HTERT RPE-1 (cell line): ENCODE results near the gene PAIP2.

ENCODE experiments used
- in situ Hi-C: fragments of 300-500 bp; cut with MboI; formaldehyde crosslinking; loops from 4 replicates; pipeline ENCODE4 v1.14.3; 2020; ENCODE audit warnings: low sequenced_read_pairs

PAIP2 gene

DNA sequence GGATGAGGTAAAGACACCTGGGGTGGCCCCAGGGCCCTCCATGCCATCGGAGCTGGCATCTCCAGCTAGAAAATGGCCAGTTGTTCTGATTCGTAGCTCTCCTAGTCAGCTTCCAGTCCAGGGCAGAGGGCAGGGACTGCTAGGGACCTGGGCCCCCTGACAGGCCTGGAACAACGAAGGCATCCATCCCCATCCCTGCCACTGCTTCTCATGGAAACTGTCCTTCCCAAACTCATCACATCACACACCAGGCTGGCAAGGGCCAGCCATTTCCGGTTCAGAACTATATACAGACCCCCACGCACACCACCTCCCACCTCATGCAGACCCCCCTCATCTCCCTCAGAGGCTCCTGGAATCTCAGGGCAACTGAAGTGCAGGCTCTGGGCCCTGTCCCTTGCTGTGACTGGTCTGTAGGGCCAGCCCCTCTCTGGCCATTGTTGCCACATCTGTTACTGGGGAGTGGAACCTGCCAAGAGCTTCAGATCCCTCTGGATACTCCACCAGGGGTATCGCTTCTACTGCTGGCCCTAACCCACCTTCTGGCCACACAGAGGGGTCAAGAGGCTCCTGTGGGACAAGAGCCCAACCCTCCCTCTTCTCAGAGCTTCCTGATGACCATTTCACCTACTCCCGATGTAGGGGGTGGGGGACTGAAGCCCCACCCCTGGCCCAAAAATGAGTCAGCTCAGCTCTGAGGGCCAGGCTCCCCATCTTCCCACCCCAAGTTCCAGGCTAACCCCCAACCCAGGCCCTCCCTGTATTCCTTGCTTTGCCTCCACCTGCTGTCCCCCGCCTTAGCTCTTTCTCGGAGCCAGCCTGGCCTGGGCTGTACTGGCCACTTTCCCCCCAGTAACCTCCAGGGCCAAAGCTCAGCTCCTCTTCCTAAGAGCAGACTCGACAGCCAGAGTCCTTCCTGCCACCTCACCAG is 49.2 kb downstream of the PAIP2 start:
- in situ Hi-C loops, result no loop called here

DNA sequence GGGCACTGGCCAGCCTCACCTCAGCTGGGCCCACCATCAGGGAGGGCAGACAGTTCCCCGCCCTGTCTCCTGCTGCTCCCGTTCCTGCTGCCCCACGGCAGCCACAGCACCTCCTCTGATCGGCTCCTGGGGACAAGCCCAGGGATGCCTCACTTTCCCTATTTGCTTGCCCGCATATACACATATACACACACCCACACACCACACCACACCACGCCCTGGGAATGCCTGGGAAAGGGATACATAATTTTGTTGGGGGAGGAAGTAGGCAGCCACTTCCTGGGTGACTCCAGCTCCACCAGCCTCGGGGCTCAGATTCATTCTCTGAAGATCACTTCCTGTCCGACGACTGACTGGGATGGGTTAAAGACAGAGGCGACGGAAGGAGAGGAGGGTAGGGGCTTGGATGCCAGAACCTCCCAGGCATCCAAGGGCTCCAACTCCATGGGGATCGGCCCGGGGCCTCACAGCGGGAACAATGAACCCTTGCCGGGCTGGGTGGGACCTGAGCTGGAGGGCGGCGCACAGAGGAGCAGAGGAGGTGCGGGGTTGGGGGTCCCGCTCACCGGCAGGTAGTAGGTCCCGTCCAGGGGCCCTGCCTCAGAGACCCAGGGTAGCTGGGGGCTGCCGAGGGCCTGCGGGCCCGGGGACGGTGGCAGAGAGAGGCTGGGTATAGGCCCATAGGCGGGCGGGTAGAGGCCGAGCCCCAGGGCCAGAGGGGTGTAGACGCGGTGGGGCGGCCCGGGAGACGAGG is 50.1 kb downstream of the PAIP2 start:
- in situ Hi-C loops, result no loop called here

DNA sequence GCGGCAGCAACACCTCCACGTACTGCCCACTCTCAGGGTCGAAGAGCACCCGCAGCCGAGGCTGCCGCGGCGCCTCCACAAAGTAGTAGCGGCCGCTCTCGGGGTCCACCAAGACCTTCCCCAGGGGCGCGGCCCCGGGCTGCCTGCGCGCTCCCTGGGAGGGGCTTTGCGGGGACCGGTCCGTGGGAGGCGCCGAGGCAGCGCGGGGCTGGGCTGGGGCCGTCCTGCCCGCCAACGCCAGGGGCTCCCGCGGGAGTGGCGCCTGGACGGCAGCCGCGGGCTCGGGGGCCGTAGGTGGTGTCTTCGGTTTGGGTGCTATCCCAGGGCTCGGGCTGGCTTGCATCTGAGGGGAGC is 50.6 kb downstream of the PAIP2 start:
- in situ Hi-C loops, result no loop called here

DNA sequence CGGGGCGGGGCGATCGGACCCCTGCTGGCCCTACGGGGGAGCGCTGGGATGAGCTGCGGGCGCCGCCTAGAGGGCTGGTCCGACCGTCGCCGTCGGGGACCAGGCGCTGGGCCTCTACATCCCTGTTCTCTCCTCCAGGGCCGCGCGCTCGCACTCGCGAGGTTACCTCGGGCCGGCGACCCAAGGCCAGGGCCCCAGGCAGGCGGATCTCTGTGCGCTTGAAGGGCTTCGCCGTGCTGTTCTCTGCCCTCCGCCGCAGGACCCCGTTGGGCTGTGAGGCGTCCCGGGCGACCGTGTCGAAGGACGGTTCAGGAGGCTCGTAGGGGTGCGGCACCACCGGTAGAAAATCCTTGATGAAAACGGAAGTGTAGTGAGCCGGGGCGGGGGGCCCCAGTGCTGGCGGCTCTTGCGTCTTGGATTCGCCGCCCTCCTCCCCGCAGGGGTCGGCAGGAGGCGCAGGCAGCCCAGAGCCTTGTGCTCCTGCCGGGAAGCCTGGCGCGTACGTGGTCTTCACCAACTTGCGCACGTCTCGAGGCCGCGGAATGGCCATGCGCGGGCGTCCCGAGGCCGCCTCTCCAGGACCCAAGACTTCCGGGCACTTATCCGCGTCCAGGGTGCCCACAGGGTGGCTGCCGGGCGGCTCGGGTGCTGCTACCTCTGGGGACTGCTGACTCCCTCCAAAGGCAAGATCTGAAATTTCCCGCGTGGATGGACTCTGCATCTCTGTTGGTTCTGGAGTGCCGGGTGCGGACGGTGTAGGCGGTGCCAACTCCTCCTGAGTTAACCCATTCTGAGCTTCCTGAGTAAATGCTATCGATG is 51.2 kb downstream of the PAIP2 start:
- in situ Hi-C loops, result no loop called here

DNA sequence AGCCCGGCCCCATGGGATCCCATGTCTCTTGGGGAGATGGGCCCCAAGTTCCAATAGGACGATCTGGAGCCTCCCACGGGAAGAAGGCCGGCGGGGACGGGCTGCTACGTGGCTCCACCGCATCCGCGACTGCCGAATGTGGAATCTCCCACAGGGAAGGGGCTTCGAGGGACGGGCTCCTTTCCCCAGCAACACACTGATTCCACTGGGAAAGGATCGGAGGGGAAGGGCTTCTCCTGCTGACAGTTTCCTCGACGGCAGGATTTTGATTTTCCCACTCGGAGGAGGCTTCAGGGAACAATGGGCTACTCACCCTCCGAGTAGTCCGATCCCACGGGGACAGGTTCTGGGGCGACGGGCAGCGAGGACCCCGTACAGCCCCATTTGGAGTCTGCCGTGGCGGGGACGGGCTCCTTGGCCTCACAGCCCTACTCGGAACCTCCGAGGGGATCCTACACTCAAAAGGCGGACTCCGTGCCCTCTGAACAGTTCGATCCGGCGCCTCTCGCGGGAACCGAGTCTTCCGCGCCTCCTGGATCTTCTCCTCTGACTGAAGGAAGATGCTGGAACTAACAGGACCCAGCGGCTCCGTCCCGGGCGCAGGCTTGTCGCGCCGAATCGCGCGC is 52.0 kb downstream of the PAIP2 start:
- in situ Hi-C loops, result no loop called here

DNA sequence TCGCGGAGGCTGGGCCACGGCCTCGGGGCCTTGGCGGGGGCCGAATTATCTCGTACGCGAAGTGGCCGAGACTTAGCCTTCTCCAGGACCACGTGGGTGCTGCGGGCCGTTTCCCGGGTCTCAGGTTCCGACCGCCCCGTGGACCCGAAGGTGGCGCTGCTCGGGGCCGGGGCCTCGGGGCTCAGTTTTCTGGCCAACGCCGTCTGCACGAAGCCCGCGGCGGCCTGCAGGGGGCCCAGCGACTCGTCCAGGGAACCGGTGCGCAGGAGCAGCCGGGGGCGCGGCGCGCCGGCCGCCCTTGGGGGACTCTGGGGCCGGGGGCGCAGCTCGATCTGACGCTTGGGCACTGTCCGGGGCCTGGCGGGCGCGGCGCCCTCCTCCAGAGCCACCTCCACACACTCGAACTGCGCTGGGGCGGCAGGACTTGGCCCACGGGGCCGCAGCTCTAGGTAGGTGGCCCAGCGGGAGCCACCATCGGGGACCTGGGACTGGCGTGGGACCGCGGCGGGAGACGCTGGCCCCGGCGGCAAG is 52.5 kb downstream of the PAIP2 start:
- in situ Hi-C loops, result no loop called here

DNA sequence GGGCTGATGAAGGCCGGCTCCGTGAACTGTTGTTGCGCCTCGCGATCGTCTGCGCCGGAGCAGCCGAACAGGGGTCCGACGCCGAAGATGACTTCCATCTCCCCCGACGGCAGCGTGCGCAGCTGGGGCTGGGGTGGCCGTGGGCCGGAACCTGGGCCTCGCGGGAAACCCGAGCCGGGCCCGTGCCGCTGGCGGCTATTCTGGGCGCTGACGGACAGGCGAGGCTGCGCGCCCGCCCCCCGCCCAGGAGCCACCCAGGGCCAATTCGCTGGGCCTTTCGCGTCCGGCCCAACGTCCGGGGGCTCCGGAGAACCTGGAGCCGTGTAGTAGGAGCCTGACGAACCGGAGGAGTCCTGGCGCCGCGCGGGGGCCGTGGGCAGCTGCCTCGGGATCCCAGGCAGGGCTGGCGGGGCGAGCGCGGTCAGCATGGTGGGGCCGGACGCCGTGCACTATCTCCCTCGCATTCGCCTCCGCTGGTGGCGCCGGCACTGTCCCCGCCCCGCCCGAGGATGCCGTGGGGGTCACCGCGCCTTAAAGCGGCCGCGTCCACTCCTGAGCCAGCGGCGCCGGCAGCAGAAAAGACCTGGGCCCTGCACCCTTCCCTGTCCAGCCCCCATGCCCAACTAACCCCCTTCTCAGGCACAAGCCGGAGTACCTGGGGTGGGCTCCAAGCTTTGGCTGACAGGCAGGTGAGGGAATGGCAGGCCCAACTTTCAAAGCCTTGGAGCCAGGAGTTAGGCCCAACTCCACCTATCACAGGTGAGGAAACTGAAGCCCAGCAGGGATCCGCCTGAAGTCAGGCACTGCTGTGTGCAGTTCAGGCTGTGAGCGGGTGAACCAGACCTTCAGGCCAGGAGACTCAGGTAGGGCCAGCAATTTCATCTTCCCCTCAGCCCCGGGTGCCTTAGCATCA is 53.3 kb downstream of the PAIP2 start, which contains the start of gene PROB1:
PROB1 (minus strand) TSS at position 451 of the 913 bp plus-strand sequence; CDS start at position 428, 23 bp downstream.
- in situ Hi-C loops, result no loop called here

DNA sequence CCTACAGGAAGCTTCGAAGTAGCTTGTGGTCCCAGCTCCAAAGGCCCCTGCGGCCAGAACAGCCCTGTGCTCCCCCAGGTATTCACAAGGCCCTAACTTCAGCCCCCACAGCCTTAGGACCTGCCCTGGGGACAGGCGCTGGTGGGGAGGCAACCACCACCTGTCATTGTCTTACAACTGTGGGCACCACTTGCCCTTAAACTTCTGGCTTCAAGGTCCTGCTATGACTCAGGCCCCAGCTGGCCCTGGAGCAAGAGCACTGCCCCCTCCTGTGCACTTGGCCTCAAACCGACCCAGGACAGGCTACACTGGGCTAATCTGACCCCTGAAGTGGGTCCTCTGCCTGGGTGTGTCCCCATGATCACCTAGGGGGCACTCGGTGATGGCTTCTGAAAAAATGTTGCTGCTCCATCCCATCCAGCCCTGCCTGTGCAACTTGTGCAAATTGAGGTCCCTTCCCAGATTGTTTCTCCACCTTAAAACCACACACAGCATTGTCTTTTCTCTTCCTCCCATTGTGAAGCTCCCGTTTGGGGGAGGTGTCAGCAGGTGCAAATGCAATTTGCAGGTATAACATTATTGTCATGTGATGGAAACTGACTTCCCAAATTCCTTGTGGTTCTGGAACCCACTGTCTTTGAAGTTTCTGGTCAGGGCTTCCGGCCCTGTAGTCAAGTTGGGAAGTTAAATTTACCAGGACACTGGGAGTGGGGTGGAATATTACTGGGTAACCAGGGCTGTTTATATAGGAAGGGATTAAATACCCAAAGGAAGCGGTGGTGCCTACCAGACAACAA is 54.4 kb downstream of the PAIP2 start:
- in situ Hi-C loops, result no loop called here

DNA sequence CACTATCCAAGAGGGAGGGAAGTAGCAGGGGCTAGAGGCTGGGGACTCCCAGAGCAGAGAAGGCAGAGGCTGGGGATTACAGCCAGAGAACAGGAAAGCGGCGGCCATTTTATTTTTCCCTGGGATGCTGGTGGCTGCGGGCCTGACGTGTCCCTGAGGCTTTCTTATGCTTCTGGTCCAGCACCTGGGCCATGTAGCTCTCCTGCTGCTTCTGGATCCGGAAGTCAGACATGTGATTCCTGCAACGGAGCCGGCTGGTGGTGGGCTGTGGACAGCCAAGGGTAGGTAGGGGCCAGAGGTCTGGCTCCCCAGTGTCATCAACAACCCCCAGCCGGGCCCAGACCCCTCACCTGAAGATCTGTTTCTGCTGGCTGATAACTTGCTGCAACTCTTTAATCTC is 55.0 kb downstream of the PAIP2 start:
- in situ Hi-C loops, result no loop called here

DNA sequence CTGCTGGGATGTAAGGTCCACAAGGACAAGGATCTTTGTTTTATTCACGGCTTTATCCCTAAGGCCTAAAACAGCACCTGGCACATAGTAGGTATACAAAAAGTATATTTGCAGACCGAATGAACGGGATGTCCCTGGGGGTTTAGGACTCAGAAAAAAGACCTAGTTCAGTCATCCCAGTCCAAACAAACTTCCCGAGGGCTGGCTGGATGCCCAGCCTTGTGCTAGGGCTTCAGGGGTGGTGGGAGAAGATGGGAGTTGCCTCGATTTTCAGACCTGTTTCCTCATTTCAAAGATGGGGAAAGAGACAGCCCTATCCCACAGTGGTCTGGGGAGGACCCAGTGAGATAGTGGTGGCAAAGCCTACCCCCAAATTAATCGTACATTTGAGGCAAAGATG is 56.3 kb downstream of the PAIP2 start:
- in situ Hi-C loops, result no loop called here

DNA sequence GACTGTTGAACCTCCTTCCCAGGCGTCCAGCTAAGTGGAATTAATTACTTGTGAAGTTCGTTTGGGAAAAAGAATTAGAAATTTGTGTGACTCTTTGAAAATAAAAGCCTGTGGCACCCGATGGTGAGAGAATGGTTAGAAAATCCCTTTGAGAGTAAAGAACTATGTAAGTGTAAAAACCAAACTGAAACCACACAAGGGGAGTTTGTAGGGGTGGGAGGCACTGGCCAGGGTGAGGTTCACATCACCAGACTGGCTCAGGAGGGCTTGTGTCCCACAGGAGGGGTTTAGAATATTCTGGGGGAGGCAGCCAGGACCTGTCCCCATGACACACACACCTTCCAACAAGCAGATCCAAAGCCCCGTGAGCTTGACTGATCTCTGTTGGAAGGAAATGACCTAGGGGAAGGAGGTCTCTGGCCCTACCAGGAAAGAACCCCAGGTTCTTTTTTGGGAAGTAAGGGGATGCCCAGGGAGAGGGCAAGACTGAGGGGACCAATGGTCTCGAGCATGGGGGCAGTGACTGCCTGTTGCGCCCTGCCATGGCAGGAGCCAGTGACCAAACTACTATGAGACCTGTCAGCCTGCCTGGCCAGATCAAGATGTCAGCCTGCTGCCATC is 58.0 kb downstream of the PAIP2 start:
- in situ Hi-C loops, result no loop called here

DNA sequence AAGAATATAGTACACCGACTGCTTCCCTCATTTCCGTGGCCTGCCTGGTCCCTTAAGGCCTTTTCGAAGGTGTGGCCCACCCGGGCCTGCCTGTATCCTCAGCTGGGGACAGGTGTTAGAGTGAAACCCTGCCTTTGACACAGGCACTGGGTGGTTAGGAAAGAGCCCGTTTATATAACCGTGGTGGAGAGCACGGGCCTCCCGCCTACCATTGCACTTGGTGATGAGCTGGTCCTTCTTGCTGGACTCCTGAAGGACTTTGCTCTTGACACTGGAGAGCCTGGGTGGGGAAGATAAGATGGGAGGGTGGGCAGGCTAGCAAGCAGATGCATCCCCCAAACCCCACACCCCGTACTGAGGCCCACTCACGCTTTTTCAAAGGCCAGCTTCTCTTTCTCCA is 59.9 kb downstream of the PAIP2 start:
- in situ Hi-C loops, result no loop called here

DNA sequence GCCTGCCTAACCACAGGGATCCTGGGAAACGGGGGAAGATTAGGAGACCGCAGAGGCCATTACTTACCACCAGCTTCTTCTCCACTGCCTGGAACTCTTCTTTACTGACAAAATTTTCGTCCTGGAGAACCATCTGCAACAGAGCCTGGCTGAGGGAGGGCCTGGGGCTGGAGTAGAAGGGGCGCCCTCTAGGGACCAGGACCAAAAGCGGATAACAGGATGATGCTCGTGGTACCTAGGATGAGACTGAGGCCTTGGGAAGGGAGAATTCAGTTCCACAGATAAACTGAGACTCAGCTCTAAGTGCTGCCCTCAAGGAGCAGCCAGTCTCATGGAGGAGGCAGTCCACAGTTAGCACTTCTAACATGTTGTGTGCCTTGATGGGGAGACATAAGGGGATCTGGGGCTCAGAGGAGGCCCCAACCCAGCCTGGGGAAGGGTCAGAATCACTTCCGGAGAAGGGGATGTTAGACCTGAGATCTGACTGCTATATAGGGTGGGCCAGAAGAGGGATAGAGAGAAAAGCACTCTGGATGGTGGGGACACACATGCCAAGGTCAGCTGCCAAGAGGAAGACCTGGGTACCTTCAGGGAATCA is 61.0 kb downstream of the PAIP2 start:
- in situ Hi-C loops, result no loop called here

DNA sequence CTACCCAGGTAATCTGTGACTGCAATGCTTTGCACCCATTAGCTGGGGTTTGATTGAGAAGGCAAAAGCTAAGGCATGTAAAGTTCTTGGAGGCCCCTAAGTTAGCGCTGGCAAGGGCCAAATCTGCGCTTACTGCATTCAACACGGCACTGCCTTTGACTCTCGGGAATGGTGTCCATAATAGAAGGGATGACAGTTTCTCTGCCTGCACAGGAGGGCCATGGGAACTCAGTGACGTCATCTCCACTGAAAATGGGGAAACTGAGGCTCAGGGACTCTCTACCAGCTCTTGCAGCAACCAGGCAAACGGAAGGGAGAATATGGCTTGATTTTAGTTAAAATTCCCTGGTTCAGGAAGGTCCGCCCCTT is 61.7 kb downstream of the PAIP2 start:
- in situ Hi-C loops, result no loop called here

DNA sequence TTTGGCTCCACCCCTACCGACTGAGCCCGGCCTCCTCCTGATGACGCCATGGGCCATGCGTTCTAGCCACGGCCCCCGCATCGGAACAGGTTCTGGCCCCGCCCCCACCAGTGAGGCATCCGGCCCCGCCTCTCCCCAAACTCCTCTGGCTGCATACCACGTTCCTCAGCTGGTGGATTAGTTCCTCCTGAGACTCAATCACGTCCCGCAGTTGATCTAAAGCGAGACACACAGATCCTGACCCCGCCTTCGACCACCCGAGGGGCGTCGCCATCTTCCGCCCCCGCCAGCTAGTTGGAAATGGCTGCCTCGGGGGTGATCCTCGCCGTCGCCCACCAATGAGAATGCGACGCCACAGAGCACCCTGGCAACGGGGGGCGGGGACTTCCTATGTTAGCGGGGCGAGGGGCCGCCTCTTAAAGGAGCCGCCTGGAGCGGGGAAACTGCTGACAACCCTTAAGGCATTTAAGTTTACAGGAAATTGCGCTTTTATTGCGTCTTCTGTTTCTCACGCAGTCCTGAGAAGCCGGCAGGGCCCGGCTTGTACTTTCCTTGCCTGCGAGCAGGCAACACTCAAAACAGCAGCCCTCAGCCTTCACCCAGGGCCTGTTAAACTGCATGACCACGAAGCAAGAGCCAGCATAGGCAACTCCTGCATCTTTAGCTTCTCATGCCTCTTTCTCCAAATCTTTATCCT is 62.3 kb downstream of the PAIP2 start, which contains the start of gene SPATA24:
SPATA24 (minus strand) TSS at position 303 of the 697 bp plus-strand sequence; CDS start at position 274, 29 bp downstream.
- in situ Hi-C loops, result no loop called here

DNA sequence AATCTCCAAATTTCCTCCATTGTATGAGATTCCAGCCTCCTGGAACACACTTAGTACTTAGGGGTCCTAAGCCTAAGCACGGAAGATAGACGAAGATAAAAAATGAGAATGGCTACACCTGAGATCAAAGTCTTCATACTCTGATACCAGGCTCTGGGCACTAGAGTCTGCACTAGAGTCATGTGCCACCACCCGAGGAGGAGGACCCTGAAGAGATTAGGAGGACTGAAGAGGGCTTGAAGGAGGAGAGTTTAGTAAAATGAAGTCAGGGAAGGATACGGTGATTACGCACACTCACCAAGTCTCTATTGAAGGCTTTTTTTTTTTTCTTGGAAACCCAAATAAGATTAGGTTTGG is 62.8 kb downstream of the PAIP2 start:
- in situ Hi-C loops, result no loop called here

DNA sequence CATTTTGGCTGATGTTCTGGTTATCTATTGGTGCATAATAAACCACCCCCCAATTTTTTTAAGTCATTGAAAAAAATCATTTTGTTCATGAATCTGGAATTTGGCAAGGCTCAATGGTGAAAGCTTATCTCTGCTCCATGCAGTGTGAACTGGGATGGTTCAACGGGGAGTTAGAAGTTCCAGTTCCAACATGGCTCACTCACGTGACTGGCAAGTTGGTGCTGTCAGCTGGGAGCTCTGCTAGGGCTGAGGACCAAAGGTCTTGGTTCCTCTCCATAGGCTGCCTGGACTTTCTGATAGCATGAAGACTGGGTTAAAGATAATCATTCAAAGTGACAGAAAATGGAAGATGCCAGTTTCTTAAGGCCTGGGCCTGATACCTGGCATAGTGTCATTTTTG is 65.3 kb downstream of the PAIP2 start:
- in situ Hi-C loops, result no loop called here
